Fibroblast of mammary gland (primary cell): ENCODE data around the gene CMPK1.
"Not testable (repeated sequence)": the region's sequence is repeated elsewhere in the genome, so short reads cannot be mapped to it uniquely, and the experiment has no call there.

ENCODE experiments used
- DNase-seq: peaks from one replicate; pipeline ENCODE4 v3.0.0-alpha.2; 2010; ENCODE audit warnings: low read depth
- H3K4me3 ChIP-seq: 2 replicates; pipeline ENCODE4 v1.5.1; 2011; ENCODE audit warnings: low read depth, mild to moderate bottlenecking, low read length, moderate library complexity; ENCODE audit not compliant: control insufficient read depth
- TF ChIP-seq, protein P1 (sequence below): conservative IDR thresholded peaks from 2 replicates; pipeline ENCODE4 v1.5.1; 2011; ENCODE audit warnings: low read depth, low read length, inconsistent platforms; ENCODE audit not compliant: control insufficient read depth, insufficient read depth

CMPK1 gene

DNA sequence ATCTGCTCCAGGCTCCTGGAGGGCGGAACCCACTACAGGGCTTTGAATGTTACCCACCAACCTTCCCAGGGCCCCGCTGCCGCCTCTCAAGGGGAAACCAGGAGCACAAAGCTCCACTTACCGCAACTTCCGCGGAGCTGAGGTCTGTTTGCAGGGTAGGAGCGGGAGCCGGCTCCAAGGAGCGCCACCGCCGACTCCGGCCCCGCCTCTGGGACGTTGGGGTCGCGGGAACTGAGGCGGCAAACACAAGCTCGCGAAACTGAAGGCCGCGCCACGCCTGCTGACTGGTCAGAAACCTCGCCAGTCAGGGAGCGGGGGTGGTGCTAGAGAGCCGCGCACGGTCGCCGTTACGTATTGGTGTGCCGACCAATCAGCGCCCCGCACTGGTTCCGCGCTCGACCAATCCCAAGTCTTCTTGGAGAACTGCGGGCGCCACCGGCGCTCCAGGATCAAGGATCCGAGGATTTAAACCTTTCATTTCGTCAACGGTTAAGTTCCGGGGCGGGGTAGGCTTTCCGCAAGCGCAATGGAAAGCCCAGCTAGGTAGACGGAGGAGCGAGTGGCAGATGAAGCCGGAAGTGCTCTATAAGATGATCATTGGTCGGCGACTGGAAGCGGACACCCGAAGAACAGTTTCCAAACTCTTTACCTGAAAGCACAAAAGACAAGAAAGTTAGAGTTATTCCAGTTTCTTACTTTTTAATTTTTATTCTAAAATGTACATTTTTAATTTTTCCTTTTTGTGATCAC is 19.5 kb upstream of the CMPK1 start, which contains the start of gene STIL:
STIL (minus strand) TSS at position 233 of the 750 bp plus-strand sequence. CDS start 3,828 bp downstream, outside the sequence.
- TF ChIP-seq, protein P1, sequence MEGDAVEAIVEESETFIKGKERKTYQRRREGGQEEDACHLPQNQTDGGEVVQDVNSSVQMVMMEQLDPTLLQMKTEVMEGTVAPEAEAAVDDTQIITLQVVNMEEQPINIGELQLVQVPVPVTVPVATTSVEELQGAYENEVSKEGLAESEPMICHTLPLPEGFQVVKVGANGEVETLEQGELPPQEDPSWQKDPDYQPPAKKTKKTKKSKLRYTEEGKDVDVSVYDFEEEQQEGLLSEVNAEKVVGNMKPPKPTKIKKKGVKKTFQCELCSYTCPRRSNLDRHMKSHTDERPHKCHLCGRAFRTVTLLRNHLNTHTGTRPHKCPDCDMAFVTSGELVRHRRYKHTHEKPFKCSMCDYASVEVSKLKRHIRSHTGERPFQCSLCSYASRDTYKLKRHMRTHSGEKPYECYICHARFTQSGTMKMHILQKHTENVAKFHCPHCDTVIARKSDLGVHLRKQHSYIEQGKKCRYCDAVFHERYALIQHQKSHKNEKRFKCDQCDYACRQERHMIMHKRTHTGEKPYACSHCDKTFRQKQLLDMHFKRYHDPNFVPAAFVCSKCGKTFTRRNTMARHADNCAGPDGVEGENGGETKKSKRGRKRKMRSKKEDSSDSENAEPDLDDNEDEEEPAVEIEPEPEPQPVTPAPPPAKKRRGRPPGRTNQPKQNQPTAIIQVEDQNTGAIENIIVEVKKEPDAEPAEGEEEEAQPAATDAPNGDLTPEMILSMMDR, result no peak
- peak within 1 kb of the TSS; percentile 98 for H3K4me3 ChIP-seq
- peak; percentile 99 for DNase-seq

DNA sequence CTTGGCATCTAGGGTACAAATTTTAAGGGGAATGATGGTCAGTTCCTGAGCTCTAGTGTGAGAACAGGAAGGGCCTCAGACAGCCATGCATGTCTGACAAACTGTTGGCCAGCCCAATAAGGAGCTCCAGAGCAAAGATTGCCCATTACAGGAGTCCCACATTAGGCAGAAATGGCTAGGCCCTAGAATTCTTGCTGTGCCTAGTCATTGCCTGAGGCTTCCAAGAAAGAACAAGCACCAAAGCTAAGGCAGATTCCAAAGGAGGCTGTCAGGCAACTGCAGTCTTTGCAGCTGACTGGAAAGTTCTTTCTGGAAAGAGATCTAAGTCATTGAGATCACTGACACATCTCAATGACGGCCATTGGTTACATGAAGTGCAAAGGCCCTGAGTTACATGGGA is 15.7 kb upstream of the CMPK1 start:
- no peak overlapping the region for H3K4me3 ChIP-seq
- TF ChIP-seq, protein P1, result no peak
- peak; percentile 79 for DNase-seq

DNA sequence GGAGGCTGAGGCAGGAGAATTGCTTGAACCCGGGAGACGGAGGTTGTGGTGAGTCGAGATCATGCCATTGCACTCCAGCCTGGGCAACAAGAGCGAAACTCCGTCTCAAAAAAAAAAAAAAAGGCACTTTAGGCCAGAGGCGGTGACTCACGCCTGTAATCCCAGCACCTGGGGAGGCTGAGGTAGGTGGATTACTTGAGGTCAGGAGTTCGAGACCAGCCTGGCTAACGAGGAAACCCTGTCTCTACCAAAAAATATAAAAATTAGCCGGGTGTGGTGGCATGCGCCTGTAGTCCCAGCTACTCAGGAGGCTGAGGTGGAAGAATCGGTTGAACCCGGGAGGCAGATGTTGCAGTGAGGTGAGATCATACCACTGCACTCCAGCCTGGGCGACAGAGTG is 13.6 kb upstream of the CMPK1 start:
- H3K4me3 ChIP-seq, DNase-seq: not testable (repeated sequence)

DNA sequence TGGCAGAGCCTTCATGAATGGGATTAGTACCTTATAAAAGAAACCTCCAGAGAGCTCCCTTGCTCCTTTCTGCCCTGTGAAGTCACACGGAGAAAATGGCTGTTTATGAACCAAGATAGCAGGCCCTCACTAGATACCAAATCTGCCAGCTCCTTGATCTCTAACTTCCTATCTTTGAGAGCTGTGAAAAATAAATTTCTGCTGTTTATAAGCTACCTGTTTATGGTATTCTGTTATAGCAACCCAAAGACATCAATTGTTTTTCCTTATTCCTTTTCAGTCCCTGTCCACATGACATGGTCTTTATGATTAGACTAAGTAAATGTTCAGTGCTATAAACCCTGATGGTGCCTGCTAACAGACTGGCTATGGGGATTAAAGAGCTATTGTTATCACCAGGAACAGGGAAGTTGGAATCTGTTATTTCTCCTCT is 10.0 kb upstream of the CMPK1 start:
- H3K4me3 ChIP-seq, result no peak overlapping the region
- TF ChIP-seq, protein P1, result no peak
- no peak for DNase-seq

DNA sequence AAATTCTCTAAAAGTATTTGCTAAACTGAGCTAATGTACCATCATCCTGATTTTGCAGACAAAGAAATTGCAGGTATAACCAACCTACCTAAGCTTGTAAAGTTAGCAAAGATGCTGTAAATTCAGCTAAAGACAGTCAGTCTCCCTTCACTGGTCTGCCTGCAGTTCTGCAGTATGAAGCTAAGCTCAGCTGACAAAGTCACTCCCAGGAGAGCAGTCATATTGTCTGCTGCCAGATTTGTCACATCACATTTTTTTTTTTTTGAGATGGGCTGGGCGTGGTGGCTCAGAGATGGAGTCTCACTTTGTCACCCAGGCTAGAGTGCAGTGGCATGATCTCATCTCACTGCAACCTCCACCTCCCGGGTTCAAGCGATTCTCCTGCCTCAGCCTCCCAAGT is 8.9 kb upstream of the CMPK1 start:
- TF ChIP-seq, protein P1, result no peak
- H3K4me3 ChIP-seq, result no peak overlapping the region
- DNase-seq, result no peak

DNA sequence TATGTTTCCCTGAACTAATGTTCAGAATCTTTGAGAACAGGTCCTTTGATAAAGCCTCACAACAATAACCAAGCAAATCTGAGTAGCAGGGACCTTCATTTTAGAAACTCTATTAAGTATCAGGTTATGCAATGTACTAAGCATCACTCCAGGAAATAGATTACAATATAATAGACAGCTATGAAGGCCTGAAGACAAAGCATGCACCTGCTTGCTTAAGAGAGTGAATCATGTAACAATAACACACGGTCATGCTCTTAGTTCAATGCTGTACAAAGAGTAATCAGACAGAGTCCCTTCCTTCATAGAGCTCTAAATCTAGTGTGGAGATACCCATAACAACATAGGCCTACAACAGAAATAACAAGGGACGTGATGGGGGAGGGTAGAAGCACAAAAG is 8.1 kb upstream of the CMPK1 start:
- TF ChIP-seq, protein P1, result no peak
- no peak overlapping the region for H3K4me3 ChIP-seq
- DNase-seq, result peak; percentile 15

DNA sequence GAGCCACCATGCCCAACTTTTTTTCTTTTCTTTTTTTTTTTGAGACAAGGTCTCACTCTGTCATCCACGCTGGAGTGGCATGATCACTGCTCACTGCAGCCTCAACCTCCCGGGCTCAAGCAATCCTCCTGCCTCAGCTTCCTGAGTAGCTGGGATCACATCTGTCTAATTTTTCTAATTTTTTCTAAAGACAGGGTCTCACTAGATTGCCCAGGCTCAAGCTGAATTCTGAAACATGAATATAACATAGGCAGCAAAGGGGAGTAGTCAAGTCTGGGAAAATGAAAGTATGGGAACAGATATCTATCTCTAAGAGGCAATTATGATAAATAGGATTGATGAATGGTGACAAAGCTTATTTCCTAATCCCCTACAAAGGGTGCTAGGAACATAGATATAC is 7.3 kb upstream of the CMPK1 start:
- TF ChIP-seq, protein P1, result no peak
- no peak overlapping the region for H3K4me3 ChIP-seq
- DNase-seq, result no peak
